Activated T-helper 2 cell treated with anti-CD3 and anti-CD28 coated beads, Interferon-gamma antibody, Interleukin-2, Interleukin-4, amounts not matched to agents 10 μg/mL and 5 μg/mL and 100 μg/mL, durations not matched to agents 14 hours and 24 hours and 36 hours (primary cell): ENCODE results near the gene OXA1L. TPM values are rescaled to one million over a fixed set of nuclear protein-coding genes. Genes with fewer than 3 reads are reported as not detected.

Experiments used
- DNase-seq: peaks from one replicate; pipeline ENCODE4 v3.0.0; 2021; ENCODE audit warnings: low spot score
- H3K27ac Mint-ChIP-seq: one replicate; pipeline ENCODE4 v1.8.0; 2021; ENCODE audit warnings: mixed read lengths
- H3K27me3 Mint-ChIP-seq: one replicate; pipeline ENCODE4 v1.8.0; 2021; ENCODE audit warnings: low read depth, mixed read lengths
- H3K36me3 Mint-ChIP-seq: one replicate; pipeline ENCODE4 v1.8.0; 2021; ENCODE audit warnings: low read depth, mixed read lengths
- H3K4me1 Mint-ChIP-seq: one replicate; pipeline ENCODE4 v1.8.0; 2021; ENCODE audit warnings: low read depth, mixed read lengths
- H3K4me3 Mint-ChIP-seq: one replicate; pipeline ENCODE4 v1.8.0; 2021; ENCODE audit warnings: low read depth, mild to moderate bottlenecking, moderate library complexity, mixed read lengths
- H3K9me3 Mint-ChIP-seq: one replicate; pipeline ENCODE4 v1.8.0; 2021; ENCODE audit warnings: mixed read lengths
- intact Hi-C: fragments of 100-400 bp; cut with micrococcal nuclease; formaldehyde crosslinking; loops from one replicate; pipeline ENCODE4 v1.15.1; 2023
- total RNA-seq: library from RNA; stranded (reverse); gene quantifications from 2 replicates; pipeline ENCODE4 v1.2.3, GENCODE V29; 2022

The OXA1L gene
- total RNA-seq, 1 donor from 2014 or later, result 114 TPM

GRCh38 chr14:22811722-22812121, 45.2 kb downstream of the OXA1L start:
- Mint-ChIP-seq H3K4me1 (peaks cover 6% of the 10 kb centered on the region), H3K4me3 (no peak overlapping the region), H3K27me3 (peaks cover 6% of the 10 kb centered on the region), H3K27ac (no peak overlapping the region), H3K9me3 (no peaks in the 10 kb centered on the region), H3K36me3 (no peaks in the 10 kb centered on the region)
- intact Hi-C loops, result no loop called here
- no peak for DNase-seq

- H3K4me1 Mint-ChIP-seq, result peaks cover 6% of the 10 kb centered on the region
- DNase-seq, result no peak
- H3K4me3 Mint-ChIP-seq, result no peak overlapping the region
- H3K27me3 Mint-ChIP-seq, result peaks cover 6% of the 10 kb centered on the region
- intact Hi-C loops, result no loop called here
- H3K9me3 Mint-ChIP-seq, result no peaks in the 10 kb centered on the region
- no peak overlapping the region for H3K27ac Mint-ChIP-seq
- H3K36me3 Mint-ChIP-seq, result no peaks in the 10 kb centered on the region
Observed at GRCh38 chr14:22812744-22813143, 46.3 kb downstream of the OXA1L start.

GRCh38 chr14:22813145-22813544, 46.7 kb downstream of the OXA1L start:
- no peak overlapping the region for H3K27ac Mint-ChIP-seq
- peaks cover 6% of the 10 kb centered on the region for H3K4me1 Mint-ChIP-seq
- H3K27me3 Mint-ChIP-seq, result peaks cover 6% of the 10 kb centered on the region
- intact Hi-C loops, result no loop called here
- no peaks in the 10 kb centered on the region for H3K9me3 Mint-ChIP-seq
- H3K4me3 Mint-ChIP-seq, result no peak overlapping the region
- no peaks in the 10 kb centered on the region for H3K36me3 Mint-ChIP-seq
- DNase-seq, result no peak

- Mint-ChIP-seq H3K9me3 (no peaks in the 10 kb centered on the region), H3K36me3 (no peaks in the 10 kb centered on the region), H3K4me3 (no peak overlapping the region), H3K27me3 (peaks cover 9% of the 10 kb centered on the region), H3K27ac (no peak overlapping the region), H3K4me1 (peaks cover 9% of the 10 kb centered on the region)
- intact Hi-C loops, result no loop called here
- no peak for DNase-seq
Observed at GRCh38 chr14:22814373-22814772, 47.9 kb downstream of the OXA1L start.

- no peak for DNase-seq
- intact Hi-C loops, result no loop called here
- H3K27ac Mint-ChIP-seq, result no peak within 1 kb of the TSS
- no peaks in the 10 kb centered on the region for H3K9me3 Mint-ChIP-seq
- peaks cover 14% of the 10 kb centered on the region for H3K27me3 Mint-ChIP-seq
- H3K36me3 Mint-ChIP-seq, result no peaks in the 10 kb centered on the region
- peaks cover 12% of the 10 kb centered on the region for H3K4me1 Mint-ChIP-seq
- no peak within 1 kb of the TSS for H3K4me3 Mint-ChIP-seq
Observed at GRCh38 chr14:22814941-22815713, 48.6 kb downstream of the OXA1L start, which contains the start of gene SLC7A7. Gene SLC7A7 (minus strand): TSS chr14:22815435. CDS start chr14:22813398, 2,037 bp downstream.

GRCh38 chr14:22819151-22819988, 52.9 kb downstream of the OXA1L start:
- DNase-seq, result no peak
- Mint-ChIP-seq H3K4me1 (peaks cover 17% of the 10 kb centered on the region), H3K36me3 (no peaks in the 10 kb centered on the region), H3K27me3 (peaks cover 22% of the 10 kb centered on the region), H3K4me3 (no peak overlapping the region), H3K9me3 (no peaks in the 10 kb centered on the region), H3K27ac (peak overlapping the region; percentile 47)
- intact Hi-C loops, result no loop called here

GRCh38 chr14:22820731-22821130, 54.2 kb downstream of the OXA1L start:
- no peaks in the 10 kb centered on the region for H3K9me3 Mint-ChIP-seq
- H3K27ac Mint-ChIP-seq, result no peak overlapping the region
- no peaks in the 10 kb centered on the region for H3K36me3 Mint-ChIP-seq
- intact Hi-C loops, result loop anchor here (5.0 kb wide), 2 partner anchors 52 to 248 kb away; partner anchors contain the start of gene LRP10
- H3K4me1 Mint-ChIP-seq, result peaks cover 24% of the 10 kb centered on the region
- H3K4me3 Mint-ChIP-seq, result no peak overlapping the region
- no peak for DNase-seq
- H3K27me3 Mint-ChIP-seq, result peaks cover 19% of the 10 kb centered on the region

- peaks cover 24% of the 10 kb centered on the region for H3K4me1 Mint-ChIP-seq
- H3K27ac Mint-ChIP-seq, result no peak overlapping the region
- intact Hi-C loops, result loop anchor here (2.0 to 5.0 kb wide), 3 partner anchors 51 to 249 kb away; partner anchors contain the start of gene LRP10
- peaks cover 19% of the 10 kb centered on the region for H3K27me3 Mint-ChIP-seq
- no peaks in the 10 kb centered on the region for H3K36me3 Mint-ChIP-seq
- no peak for DNase-seq
- H3K9me3 Mint-ChIP-seq, result no peaks in the 10 kb centered on the region
- H3K4me3 Mint-ChIP-seq, result no peak overlapping the region
Observed at GRCh38 chr14:22821193-22822015, 54.9 kb downstream of the OXA1L start.

- intact Hi-C loops, result loop anchor here (2.0 to 5.0 kb wide), 3 partner anchors 50 to 250 kb away; partner anchors contain the start of gene LRP10
- Mint-ChIP-seq H3K27ac (no peak overlapping the region), H3K27me3 (peaks cover 19% of the 10 kb centered on the region), H3K4me3 (peak overlapping the region; percentile 62), H3K9me3 (no peaks in the 10 kb centered on the region), H3K36me3 (no peaks in the 10 kb centered on the region), H3K4me1 (peaks cover 24% of the 10 kb centered on the region)
- no peak for DNase-seq
Observed at GRCh38 chr14:22822016-22822570, 55.6 kb downstream of the OXA1L start.

Other genes starting within 250 kb of the OXA1L start
- gene DAD1, start 177.5 kb upstream of the OXA1L start, total RNA-seq, result 246 and 256 TPM in 2 replicates
- gene ABHD4, start 168.4 kb upstream of the OXA1L start, total RNA-seq, result 9.2 and 10.8 TPM in 2 replicates
- gene OR6J1, start 122.3 kb upstream of the OXA1L start, total RNA-seq, result not detected in 2 replicates
- gene SLC7A7, start 48.7 kb downstream of the OXA1L start, total RNA-seq, result 0.25 TPM in 1 of 2 replicates, not detected in the other
- 173 and 175 TPM in 2 replicates for gene MRPL52, start 63.2 kb downstream of the OXA1L start, total RNA-seq
- gene MMP14, start 69.9 kb downstream of the OXA1L start, total RNA-seq, result 2.6 and 2.7 TPM in 2 replicates
- 38.9 and 40.5 TPM in 2 replicates for gene LRP10, start 105.1 kb downstream of the OXA1L start, total RNA-seq
- 0.28 and 0.30 TPM in 2 replicates for gene REM2, start 116.5 kb downstream of the OXA1L start, total RNA-seq
- gene RBM23, start 152.5 kb downstream of the OXA1L start, total RNA-seq, result 77.3 and 81.1 TPM in 2 replicates
- gene PRMT5, start 162.7 kb downstream of the OXA1L start, total RNA-seq, result 147 and 152 TPM in 2 replicates
- 63.5 and 65.5 TPM in 2 replicates for gene HAUS4, start 190.4 kb downstream of the OXA1L start, total RNA-seq
- gene AJUBA, start 215.9 kb downstream of the OXA1L start, total RNA-seq, result 1.5 and 2.1 TPM in 2 replicates
- gene C14orf93, start 243.5 kb downstream of the OXA1L start, total RNA-seq, result 9.1 and 9.2 TPM in 2 replicates